Stimulated activated CD4-positive, alpha-beta T cell treated with anti-CD3 and anti-CD28 coated beads, Interleukin-1b, Interleukin-23, amount 100 ng/mL, for 1 hour (primary cell): ENCODE results near the gene PFKM.

Experiments
- DNase-seq, 2 donors: peaks; one replicate each; pipeline ENCODE4 v3.0.0-alpha.2; 2020; ENCODE audit warnings: low read depth in 2 of 2

Gene PFKM

GRCh38 chr12:48187916-48188695 lies 68.9 kb downstream of the PFKM start:
- DNase-seq: no peak

- peak; percentile 48 to 55 for DNase-seq
Measured at GRCh38 chr12:48189331-48190125, 70.4 kb downstream of the PFKM start.

- DNase-seq: no peak
Measured at GRCh38 chr12:48191096-48191495, 71.9 kb downstream of the PFKM start.

GRCh38 chr12:48192861-48193260 lies 73.7 kb downstream of the PFKM start:
- DNase-seq: no peak

GRCh38 chr12:48193623-48194022 lies 74.5 kb downstream of the PFKM start:
- no peak for DNase-seq

GRCh38 chr12:48194799-48195201 lies 75.6 kb downstream of the PFKM start:
- no peak for DNase-seq
